Adrenal gland (tissue), 5 donors: ENCODE measurements around the gene TMEM62.

ENCODE experiments used
- POLR2A ChIP-seq, 2 donors: fragments of 450-650 bp; IDR thresholded peaks; one replicate each; pipeline ENCODE4 v1.6.1; 2017; ENCODE audit warnings: antibody characterized with exemption in 2 of 2, mild to moderate bottlenecking in 2 of 2, moderate library complexity in 1 of 2
- TF ChIP-seq, protein P1 (sequence below), 6 experiments: fragments of 450-650 bp in 4 of 6; fragments of 200-600 bp in 2 of 6; sonication (generic) in 1 of 6; IDR thresholded peaks; 1 replicate in 5 of 6; 2 replicates in 1 of 6; pipeline versions ENCODE4 v1.5.1 to v1.8.0; 2016 to 2021; ENCODE audit warnings: antibody characterized with exemption in 6 of 6, mild to moderate bottlenecking in 2 of 6, moderate library complexity in 1 of 6
- donor health status: DM: no; HTN: no; CAD: no.

DNA sequence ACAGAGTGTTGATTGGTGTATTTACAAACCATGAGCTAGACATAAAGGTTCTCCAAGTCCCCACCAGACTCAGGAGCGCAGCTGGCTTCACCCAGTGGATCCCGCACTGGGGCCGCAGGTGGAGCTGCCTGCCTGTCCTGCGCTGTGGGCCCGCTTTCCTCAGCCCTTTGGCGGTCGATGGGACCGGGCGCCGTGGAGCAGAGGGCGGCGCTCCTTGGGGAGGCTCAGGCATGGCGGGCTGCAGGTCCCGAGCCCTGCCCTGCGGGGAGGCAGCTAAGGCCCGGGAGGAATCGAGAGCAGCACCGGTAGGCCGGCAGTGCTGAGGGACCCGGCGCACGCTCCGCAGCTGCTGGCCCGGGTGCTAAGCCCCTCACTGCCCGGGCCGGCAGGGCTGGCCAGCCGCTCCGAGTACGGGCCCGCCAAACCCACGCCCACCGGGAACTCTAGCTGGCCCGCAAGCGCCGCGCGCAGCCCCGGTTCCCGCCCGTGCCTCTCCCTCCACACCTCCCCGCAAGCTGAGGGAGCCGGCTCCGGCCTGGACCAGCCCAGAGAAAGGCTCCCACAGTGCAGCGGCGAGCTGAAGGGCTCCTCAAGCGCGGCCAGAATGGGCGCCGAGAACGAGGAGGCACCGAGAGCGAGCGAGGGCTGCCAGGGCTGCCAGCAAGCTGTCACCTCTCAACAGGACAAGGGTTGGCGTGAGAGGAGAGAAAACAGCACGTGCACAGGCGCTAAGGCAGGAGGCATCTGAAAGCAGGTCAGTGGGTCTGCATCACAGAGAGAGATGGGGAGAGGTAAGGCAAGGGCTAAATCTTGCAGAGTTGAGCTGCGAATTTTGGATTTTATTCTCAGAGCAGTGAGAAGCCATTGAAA lies 93.3 kb downstream of the TMEM62 start:
- TF ChIP-seq, protein P1, sequence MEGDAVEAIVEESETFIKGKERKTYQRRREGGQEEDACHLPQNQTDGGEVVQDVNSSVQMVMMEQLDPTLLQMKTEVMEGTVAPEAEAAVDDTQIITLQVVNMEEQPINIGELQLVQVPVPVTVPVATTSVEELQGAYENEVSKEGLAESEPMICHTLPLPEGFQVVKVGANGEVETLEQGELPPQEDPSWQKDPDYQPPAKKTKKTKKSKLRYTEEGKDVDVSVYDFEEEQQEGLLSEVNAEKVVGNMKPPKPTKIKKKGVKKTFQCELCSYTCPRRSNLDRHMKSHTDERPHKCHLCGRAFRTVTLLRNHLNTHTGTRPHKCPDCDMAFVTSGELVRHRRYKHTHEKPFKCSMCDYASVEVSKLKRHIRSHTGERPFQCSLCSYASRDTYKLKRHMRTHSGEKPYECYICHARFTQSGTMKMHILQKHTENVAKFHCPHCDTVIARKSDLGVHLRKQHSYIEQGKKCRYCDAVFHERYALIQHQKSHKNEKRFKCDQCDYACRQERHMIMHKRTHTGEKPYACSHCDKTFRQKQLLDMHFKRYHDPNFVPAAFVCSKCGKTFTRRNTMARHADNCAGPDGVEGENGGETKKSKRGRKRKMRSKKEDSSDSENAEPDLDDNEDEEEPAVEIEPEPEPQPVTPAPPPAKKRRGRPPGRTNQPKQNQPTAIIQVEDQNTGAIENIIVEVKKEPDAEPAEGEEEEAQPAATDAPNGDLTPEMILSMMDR (IDR thresholded peaks at IDR 0.05), result no peak
- TF ChIP-seq POLR2A (IDR thresholded peaks at IDR 0.05), result no peak
